ENCODE measurements around the gene NAA15.

GRCh38 chr4:139304920-139305319 is 3.6 kb downstream of the NAA15 start:
- TF ChIP-seq EZH2 (IDR thresholded peaks at IDR 0.05; ENCODE audit: borderline replicate concordance, low read depth, low read length, severe bottlenecking) (no peak), CTCF (IDR thresholded peaks at IDR 0.05; ENCODE audit: extremely low read depth in 1 of 2, insufficient read depth in 1 of 2, low read depth in 1 of 2, low read length in 2 of 2) (no peak), POLR2A (IDR thresholded peaks at IDR 0.05; ENCODE audit: low read depth, low read length) (no peak), POLR2AphosphoS5 (IDR thresholded peaks at IDR 0.05; ENCODE audit: insufficient read depth, low read depth, low read length) (no peak), MAX (IDR thresholded peaks at IDR 0.05; ENCODE audit: insufficient read depth, insufficient read length) (no peak), FOS (IDR thresholded peaks at IDR 0.05; ENCODE audit: borderline replicate concordance, insufficient read depth, low read length) (no peak), MYC (IDR thresholded peaks at IDR 0.05; ENCODE audit: low read depth, low read length) (no peak), GATA2 (IDR thresholded peaks at IDR 0.05; ENCODE audit: insufficient read depth, insufficient read length, low read depth, low read length) (no peak)

All from endothelial cell of umbilical vein (primary cell).